LHCN-M2 (cell line): ENCODE data around the gene MAP3K15. TPM values are rescaled to one million over a fixed set of nuclear protein-coding genes. Genes with fewer than 3 reads are reported as not detected.

Source experiments
- DNase-seq: peaks from one replicate; pipeline ENCODE4 v3.0.0-alpha.2; 2012; ENCODE audit warnings: low read depth
- total RNA-seq: library from RNA; depleted of rRNA; stranded (reverse); fragments of >200 nt; gene quantifications from 2 replicates; pipeline ENCODE4 v1.2.3, GENCODE V29; 2014

Gene MAP3K15
- total RNA-seq, 1 experiment from 2014 or later = not detected

- no peak for DNase-seq
These were observed 105.0 kb downstream of the MAP3K15 start for GRCh38 chrX:19410259-19410658.

- DNase-seq = no peak
These were observed 111.6 kb downstream of the MAP3K15 start for GRCh38 chrX:19403696-19404095.

GRCh38 chrX:19392703-19393102 is 122.6 kb downstream of the MAP3K15 start:
- no peak for DNase-seq

GRCh38 chrX:19392078-19392477 is 123.2 kb downstream of the MAP3K15 start:
- no peak for DNase-seq

- DNase-seq = no peak
These were observed 126.0 kb downstream of the MAP3K15 start for GRCh38 chrX:19389227-19389845.

- no peak for DNase-seq
These were observed 126.6 kb downstream of the MAP3K15 start for GRCh38 chrX:19388741-19389140.

- DNase-seq = no peak
These were observed 127.1 kb downstream of the MAP3K15 start for GRCh38 chrX:19388064-19388679.

GRCh38 chrX:19386679-19387078 is 128.6 kb downstream of the MAP3K15 start:
- no peak for DNase-seq

GRCh38 chrX:19382555-19383145 is 132.7 kb downstream of the MAP3K15 start:
- DNase-seq = peak; percentile 8

- DNase-seq = no peak
These were observed 134.0 kb downstream of the MAP3K15 start for GRCh38 chrX:19381326-19381725.

GRCh38 chrX:19377799-19378198 is 137.5 kb downstream of the MAP3K15 start:
- DNase-seq = no peak

GRCh38 chrX:19375546-19375945 is 139.8 kb downstream of the MAP3K15 start:
- DNase-seq = no peak

- no peak for DNase-seq
These were observed 141.9 kb downstream of the MAP3K15 start for GRCh38 chrX:19373351-19373891.

- peak; percentile 2 for DNase-seq
These were observed 142.6 kb downstream of the MAP3K15 start for GRCh38 chrX:19372547-19373331.

- peak; percentile 53 for DNase-seq
These were observed 143.2 kb downstream of the MAP3K15 start for GRCh38 chrX:19372170-19372546.

- peak; percentile 12 for DNase-seq
These were observed 145.2 kb downstream of the MAP3K15 start for GRCh38 chrX:19370061-19370460.

GRCh38 chrX:19368576-19368975 is 146.7 kb downstream of the MAP3K15 start:
- no peak for DNase-seq

GRCh38 chrX:19361701-19362100 is 153.6 kb downstream of the MAP3K15 start:
- DNase-seq = no peak

- no peak for DNase-seq
These were observed 154.4 kb downstream of the MAP3K15 start for GRCh38 chrX:19360903-19361302.

GRCh38 chrX:19358521-19358920 is 156.8 kb downstream of the MAP3K15 start:
- DNase-seq = no peak

GRCh38 chrX:19354625-19355024 is 160.7 kb downstream of the MAP3K15 start:
- DNase-seq = no peak

- no peak for DNase-seq
These were observed 164.3 kb downstream of the MAP3K15 start for GRCh38 chrX:19350941-19351384.
